CD4-positive, alpha-beta T cell treated with Interleukin-15 for 4 hours (primary cell): ENCODE measurements around the gene CFAP46.
"Not testable (repeated sequence)": the region's sequence is repeated elsewhere in the genome, so short reads cannot be mapped to it uniquely, and the experiment has no call there.

ENCODE experiments used
- DNase-seq: peaks from one replicate; pipeline ENCODE4 v3.0.0-alpha.2; 2020; ENCODE audit warnings: low spot score

The CFAP46 gene

DNA sequence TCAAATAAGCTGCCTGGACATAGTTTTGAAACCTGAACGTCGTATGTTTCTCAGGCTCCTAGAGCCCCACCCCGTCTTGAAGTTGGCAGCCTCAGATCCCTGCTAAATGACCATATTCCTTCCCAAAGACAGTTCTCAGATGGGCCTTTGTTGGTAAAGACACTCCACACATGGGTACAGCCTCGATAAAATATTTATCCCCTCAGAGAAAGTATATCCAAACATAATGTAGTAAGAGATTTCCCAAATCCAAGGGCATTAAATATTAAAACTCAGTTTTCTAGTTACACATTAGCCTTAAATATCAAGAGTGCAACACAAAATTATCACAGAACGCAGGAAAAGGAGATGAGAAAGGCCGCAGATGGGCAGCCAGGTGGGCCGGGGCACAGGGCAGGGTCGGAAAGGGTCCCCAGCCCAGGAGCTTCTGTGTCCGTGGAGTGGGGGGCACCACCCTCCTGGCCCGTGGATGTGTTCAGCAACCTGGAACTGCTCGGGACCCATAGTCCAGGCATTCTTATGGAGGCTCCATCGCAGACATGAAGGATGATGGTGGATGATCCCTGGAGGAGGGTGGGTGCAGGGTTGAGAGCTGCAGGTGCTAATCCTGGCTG lies 1.5 kb upstream of the CFAP46 start:
- DNase-seq, result no peak

DNA sequence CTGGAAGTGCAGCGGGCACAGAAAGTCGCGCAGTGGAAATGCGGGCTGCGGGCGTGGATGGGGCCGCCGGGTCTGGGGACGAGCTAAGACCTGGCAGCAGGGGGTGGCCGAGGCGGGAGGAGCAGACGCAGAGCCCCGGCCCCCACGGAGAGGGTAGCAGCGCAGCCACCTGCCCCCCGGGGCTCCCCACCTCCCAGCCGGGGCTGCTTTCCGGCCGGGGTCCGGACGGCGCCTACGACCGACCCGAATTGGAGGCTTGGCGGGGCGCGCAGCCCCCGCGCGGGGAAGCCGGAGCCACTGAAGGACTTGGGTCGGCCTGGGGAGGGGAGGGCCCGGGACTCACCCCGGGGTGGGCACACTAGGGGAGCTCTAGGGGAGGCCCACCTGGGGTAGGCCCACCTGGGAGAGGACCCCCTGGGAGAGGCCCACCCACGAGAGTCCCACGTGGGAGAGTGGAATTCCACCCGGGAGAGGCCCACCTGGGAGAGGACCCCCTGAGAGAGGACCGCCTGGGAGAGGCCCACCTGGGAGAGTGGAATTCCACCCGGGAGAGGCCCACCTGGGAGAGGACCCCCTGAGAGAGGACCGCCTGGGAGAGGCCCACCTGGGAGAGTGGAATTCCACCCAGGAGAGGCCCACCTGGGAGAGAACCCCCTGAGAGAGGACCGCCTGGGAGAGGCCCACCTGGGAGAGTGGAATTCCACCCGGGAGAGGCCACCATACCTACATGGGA lies 854 bp upstream of the CFAP46 start:
- DNase-seq, result no peak

DNA sequence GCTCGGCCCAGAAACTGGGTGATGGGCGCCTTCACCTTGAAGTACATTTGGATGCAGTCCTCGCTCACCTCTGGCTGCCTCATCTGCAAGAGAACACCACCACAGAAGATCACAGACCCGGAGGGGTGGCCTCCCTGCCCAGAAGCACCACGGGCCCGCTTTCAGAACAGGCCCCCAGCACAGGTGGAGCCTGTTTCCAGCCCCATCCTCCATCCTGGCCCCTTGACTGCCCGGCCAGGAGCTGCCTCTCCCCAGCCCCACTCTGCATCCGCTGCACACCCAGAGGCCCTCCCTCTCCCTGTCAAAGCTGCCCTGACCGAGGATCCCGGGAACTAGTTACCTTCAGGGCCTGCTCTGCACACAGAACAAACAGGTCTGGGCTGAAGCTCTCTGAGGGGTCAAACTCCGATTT lies 724 bp downstream of the CFAP46 start:
- DNase-seq, result no peak

- DNase-seq, result no peak
These were observed 1.4 kb downstream of the CFAP46 start for GRCh38 chr10:132940791-132941465.

- peak; percentile 26 for DNase-seq
These were observed 2.2 kb downstream of the CFAP46 start for GRCh38 chr10:132939957-132940790.

DNA sequence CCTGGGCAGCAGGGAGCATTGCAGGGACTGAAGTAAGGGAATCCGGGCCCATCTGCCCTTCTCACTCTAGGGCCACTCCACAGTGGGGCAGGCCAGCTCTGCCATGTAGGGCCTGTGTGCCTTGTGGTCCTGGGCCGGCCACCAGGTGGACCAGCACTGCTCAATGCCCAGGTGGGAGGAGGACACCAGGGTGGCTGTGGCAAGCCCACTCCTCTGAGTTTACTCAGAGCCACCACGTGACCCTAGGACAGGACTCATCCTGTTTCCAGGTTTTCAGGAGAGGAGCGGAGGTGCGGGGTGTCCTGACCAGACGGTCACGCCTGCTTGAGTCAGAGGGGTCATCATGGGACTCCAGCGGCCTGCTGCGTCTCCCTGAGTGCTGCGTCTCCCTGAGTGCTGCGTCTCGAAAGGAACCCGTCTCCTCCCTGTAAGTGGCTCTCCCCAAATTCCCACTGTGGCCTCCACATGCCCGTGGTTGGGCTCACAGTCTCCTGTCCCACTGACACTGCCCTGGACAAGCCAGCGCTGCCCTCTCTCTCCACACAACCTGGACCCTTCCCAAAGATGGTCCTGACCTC lies 2.9 kb downstream of the CFAP46 start:
- no peak for DNase-seq

GRCh38 chr10:132938472-132939339 lies 3.7 kb downstream of the CFAP46 start:
- no peak for DNase-seq

- no peak for DNase-seq
These were observed 4.5 kb downstream of the CFAP46 start for GRCh38 chr10:132937861-132938260.

DNA sequence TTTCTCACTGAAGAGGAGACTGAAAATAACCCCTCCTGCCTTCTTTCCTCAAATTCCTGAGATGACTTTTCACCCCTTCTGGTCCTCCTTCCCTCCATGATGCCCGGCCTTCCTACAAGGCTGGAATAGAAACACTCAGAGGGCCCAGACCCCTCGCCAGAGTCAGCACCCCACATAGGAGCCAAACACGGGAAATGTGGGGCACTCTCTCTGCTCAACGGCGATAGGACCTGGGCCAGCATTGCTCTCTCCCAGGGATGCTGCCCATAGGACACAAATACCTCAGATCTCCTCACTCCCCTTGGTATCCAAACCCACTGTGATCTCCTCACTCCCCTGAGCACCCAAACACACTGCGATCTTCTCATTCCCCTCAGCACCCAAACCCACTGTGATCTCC lies 7.4 kb downstream of the CFAP46 start:
- DNase-seq, result no peak

DNA sequence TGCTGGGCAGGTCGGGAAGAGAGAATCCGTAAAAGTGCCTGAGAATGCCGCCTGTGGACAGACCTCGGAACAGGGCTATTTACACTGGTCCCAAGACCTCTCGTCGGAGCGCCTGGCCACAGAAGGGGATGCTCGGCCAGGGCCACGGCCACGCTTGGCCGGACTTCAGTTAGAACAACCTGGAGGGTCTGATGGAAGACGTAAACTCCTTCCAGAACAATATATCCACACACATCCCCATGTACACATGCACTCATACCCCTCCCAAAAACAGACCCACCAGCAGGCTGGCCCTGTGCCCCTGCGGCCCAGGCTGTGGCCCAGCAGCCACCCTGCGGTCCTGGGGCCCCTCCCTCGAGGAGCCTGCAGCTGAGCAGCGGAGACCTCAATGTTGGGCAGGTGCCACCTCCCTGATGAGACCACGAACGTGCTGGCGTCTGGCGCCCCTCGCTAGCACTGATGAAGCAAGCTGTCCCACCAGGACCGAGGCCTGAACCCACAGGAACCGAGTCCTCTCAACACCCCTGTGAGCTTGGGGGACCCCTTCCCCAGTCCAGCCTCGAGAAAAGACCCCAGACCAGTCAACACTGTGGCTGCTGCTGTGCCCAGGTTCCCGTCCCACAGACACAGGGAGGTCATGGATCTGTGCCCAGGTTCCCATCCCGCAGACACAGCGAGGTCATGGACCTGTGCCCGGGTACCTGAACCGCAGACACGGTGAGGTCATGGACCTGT lies 8.9 kb downstream of the CFAP46 start:
- no peak for DNase-seq

- DNase-seq, result no peak
These were observed 9.7 kb downstream of the CFAP46 start for GRCh38 chr10:132932461-132933307.

- not testable (repeated sequence) for DNase-seq
These were observed 10.8 kb downstream of the CFAP46 start for GRCh38 chr10:132931258-132932250.

GRCh38 chr10:132930701-132931100 lies 11.7 kb downstream of the CFAP46 start:
- DNase-seq, result not testable (repeated sequence)

- no peak for DNase-seq
These were observed 12.3 kb downstream of the CFAP46 start for GRCh38 chr10:132929953-132930548.

GRCh38 chr10:132929480-132929879 lies 12.9 kb downstream of the CFAP46 start:
- DNase-seq, result no peak

DNA sequence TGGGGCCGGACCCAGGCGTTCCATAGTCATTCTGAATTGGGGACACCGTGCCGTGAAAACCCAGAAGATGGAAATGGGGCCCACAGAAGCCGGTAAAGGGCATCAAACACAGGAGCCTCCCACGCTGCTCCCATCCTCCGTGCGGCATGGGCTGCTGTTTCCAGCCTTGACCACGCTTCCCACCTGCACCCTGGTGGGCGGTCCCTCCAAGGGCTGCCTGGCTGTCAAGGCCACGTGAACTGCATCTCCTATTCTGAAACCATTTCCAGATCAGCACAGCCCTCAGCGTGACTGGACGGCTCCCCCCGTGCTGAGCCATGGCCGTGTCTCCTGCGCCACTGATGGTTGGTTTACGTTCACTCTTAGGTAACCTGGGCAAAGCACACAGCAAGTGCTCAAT lies 14.1 kb downstream of the CFAP46 start:
- DNase-seq, result no peak

DNA sequence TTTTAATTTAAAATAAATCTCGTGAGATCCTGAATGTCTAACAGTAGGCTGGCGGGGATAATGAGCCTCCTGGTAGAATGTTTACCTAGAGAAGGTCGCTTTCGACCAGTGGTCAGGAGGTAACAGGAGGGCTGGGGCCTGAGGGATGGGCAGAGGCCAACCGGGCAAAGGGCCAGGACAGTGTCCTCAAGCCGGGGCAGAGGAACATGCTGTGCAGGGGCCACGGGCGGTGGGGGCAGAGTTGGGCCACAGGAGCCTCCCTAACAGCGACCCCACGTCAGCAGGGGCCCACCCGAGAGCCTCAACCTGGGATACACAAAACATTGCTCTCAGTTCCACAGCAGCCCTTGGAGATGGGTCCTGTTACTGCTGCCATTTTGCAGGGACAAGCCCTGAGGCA lies 14.5 kb downstream of the CFAP46 start:
- no peak for DNase-seq
